ENCODE results near the gene TFPI2.
A peak's percentile ranks its signal among the peaks of the same experiment; 100 is the strongest.
"Not testable (repeated sequence)": the region's sequence is repeated elsewhere in the genome, so short reads cannot be mapped to it uniquely, and the experiment has no call there.

The TFPI2 gene, protein sequence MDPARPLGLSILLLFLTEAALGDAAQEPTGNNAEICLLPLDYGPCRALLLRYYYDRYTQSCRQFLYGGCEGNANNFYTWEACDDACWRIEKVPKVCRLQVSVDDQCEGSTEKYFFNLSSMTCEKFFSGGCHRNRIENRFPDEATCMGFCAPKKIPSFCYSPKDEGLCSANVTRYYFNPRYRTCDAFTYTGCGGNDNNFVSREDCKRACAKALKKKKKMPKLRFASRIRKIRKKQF

GRCh38 chr7:93890464-93891068 lies at the start of gene TFPI2:
Gene TFPI2, minus strand, starts transcription at chr7:93890753. Its CDS starts 75 bp downstream, at chr7:93890678.
- no peak for DNase-seq (ENCODE audit: low spot score)

DNA sequence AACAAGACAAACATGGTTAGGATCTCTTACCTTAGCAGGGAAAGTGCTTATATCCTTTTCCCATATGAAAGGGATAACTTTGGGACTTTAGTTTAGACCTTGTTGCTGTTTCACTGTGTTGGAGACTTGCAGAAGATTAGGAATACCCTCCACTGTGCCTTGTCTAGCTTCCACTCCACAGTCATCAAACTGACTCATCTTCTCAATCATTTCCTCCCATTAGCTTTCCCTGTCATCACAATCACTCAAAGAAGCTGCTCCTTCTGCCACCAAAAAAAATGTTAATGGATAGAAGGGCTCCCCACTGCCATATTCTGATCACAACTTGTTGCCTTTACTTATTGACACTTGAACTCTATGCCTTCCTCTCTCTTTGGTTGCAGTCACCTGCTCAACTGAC lies 47.7 kb upstream of the TFPI2 start:
- DNase-seq (ENCODE audit: low spot score), result no peak

- no peak for DNase-seq (ENCODE audit: low spot score)
Observed at GRCh38 chr7:93937818-93938217, 47.3 kb upstream of the TFPI2 start.

DNA sequence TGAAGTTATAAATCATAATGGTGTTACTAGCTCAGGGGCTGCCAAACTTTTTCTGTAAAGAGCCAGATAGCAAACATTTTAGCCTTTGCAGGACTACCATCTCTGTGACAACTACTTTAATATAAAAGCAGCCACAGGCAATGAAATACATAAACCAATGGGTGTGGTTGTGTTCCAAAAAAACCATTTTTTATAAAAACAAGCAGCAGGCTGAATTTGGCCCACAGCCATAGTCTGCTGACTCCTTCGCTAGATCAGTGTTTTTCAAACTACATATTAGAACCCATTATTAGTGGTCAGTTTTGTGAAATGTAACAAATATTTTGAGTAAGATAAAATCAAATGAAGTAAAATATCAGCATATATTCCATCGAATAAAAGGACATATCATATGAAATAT lies 44.5 kb upstream of the TFPI2 start:
- no peak for DNase-seq (ENCODE audit: low spot score)

- DNase-seq (ENCODE audit: low spot score), result no peak
Observed at GRCh38 chr7:93933156-93933555, 42.6 kb upstream of the TFPI2 start.

DNA sequence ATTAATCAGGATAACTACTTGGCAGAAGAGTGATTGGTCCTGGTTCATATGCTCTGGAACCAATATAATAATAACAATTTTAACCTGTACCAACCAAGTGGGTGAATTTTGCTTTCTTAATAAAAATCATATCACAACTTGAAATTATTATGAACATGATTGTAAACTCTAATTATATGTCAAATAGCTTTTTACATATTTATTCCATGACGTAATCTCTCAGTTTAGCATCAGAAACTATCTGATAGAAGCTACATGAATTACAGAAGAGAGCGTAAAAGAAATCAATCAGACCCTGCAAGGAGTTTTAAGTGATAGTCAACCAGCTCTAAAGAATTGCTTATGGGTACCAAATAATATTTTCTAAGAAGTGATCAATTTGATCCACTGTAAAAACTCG lies 41.1 kb upstream of the TFPI2 start:
- no peak for DNase-seq (ENCODE audit: low spot score)

DNA sequence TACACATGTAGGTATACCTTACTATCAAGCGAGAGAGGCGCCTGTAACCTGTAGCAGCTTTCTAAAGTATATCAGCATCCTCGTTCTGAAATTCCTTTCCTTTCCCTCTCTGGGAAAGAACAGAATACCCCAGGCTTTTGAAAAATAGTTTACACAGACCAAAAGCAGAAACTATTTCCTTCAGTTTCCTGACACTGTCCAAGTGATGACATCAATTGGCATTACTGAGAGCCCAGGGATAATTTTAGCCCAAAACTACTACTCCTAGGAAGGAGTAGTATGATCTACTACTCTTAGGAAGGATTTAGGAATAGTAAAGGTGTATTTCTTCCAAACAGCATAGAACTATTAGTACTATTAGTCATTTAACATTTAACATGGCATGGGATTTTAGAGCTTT lies 37.0 kb upstream of the TFPI2 start:
- DNase-seq (ENCODE audit: low spot score), result no peak

GRCh38 chr7:93926800-93927199 lies 36.2 kb upstream of the TFPI2 start:
- no peak for DNase-seq (ENCODE audit: low spot score)

- no peak for DNase-seq (ENCODE audit: low spot score)
Observed at GRCh38 chr7:93923942-93924341, 33.4 kb upstream of the TFPI2 start.

DNA sequence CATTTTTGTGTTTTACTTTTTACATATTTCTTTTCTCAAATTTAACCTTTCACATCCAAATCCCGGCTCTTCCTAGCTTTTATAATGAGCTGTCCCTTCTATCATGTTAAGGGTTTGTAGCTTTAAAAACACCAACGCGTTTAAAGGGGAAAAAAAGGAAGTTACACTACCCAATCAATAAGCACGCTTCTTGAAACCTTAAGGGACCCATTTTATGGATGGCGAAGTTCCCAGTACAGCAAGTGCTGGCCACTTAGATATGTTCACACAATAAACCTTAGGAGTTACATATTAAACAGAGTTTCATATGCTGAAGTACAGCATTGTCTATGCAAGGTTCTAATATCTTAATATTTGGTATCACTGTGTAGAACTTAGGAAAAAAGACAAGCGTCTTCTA lies 32.7 kb upstream of the TFPI2 start:
- no peak for DNase-seq (ENCODE audit: low spot score)

GRCh38 chr7:93921607-93922566 lies 31.3 kb upstream of the TFPI2 start, which contains the start of gene GNG11:
Gene GNG11, plus strand, starts transcription at chr7:93921735. Its CDS starts 403 bp downstream, at chr7:93922138.
- peak; percentile 55 for DNase-seq (ENCODE audit: low spot score)

GRCh38 chr7:93921186-93921585 lies 30.6 kb upstream of the TFPI2 start:
- no peak for DNase-seq (ENCODE audit: low spot score)

GRCh38 chr7:93920496-93921182 lies 30.1 kb upstream of the TFPI2 start:
- DNase-seq (ENCODE audit: low spot score), result no peak

DNA sequence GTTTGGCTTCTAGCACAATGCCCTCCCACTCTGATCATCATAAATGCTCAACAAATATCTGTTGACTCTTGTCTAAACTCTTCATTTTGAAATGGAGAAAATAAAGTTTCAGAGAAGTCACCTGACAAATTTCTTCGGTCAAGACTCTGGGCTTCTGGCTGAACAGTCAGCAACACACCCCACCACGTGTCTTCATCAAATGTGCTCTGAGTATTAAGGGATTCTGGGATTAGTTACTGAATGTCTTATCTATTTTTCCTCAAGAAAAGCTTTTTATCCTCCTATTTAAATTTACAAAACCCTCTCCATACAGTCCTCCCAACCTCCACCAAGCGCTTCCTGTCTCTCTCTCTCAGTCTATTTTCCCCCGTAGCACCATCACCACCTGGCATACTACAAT lies 25.8 kb upstream of the TFPI2 start:
- not testable (repeated sequence) for DNase-seq (ENCODE audit: low spot score)

GRCh38 chr7:93915888-93916287 lies 25.3 kb upstream of the TFPI2 start:
- DNase-seq (ENCODE audit: low spot score), result not testable (repeated sequence)

DNA sequence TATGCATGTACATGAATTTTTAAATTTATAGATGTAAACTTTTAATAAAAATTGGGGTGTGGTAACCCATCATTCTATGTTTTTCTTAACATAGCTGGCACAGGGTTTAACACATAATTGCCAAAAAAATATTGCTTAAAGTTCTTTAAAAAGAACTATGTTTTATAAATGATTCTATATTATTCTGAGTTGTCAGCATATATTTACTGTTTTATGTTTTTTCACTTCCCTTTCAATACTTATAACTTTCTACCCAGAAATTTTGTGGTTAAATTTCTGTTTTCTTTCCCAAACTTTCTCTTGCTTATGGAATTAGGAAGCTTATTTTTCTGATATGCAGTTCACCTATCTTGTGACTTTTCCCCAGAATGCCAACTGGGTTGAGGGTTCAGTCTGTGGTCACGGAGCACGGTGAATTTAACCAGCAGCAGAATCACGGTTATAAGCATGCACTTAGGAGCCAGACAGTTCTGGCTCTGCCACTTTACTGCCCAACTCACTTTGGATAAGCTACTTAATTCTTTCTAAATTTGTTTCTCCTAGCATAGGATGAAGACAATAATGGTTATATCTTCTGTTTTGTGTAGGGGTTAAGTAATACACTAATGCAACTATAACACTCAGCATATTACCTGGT lies 24.8 kb upstream of the TFPI2 start:
- not testable (repeated sequence) for DNase-seq (ENCODE audit: low spot score)

DNA sequence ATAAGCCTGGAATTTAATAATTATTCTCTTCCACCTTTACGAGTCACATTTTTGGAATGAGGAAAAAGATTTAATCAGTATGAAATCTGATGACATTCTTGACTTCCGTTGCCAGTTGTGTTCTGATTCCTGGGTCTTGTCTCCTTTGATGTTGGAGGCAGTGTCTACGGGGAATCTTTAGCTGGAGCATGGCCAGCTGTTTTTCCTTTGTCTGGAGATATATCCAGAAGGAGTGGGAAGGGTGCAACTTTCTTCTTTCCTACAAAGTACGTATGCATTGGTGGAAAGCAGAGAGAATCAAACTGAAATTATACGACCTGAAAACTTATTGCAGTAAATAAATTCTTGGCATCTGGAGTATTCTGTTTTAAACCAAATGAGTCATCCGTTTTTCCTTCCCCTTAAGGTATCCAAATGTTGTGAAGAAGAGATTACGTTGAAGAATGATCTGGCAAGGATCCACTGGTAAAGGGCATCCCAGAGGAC lies 24.1 kb upstream of the TFPI2 start:
- DNase-seq (ENCODE audit: low spot score), result peak; percentile 62

DNA sequence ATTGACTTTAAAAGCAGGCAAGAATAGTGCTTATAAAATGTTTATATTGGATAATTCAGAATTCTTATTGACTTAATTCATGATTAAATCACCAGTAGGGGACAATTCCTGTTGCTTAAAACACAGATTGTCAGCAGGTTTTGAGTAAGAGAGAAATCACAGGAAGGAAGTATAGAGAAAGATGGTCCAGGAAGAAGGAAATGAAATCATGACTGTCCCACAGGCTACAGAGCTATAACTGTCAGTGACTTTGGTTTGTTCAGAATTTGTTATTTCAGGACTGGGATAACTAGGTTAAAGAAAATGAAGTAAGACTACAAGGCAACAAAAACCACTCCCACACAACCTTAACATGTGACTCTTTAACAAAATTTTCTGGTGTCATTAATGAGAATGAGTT lies 22.6 kb upstream of the TFPI2 start:
- no peak for DNase-seq (ENCODE audit: low spot score)

- DNase-seq (ENCODE audit: low spot score), result not testable (repeated sequence)
Observed at GRCh38 chr7:93911661-93912060, 21.1 kb upstream of the TFPI2 start.

- DNase-seq (ENCODE audit: low spot score), result not testable (repeated sequence)
Observed at GRCh38 chr7:93911242-93911641, 20.7 kb upstream of the TFPI2 start.
